Raji (cell line): ENCODE results near the gene SNRPN.

Source experiments
- POLR2A ChIP-seq: IDR thresholded peaks from 2 replicates; pipeline ENCODE4 v1.6.1; 2011; ENCODE audit warnings: low read depth, low read length, control low read depth; ENCODE audit not compliant: insufficient read depth

The SNRPN gene

GRCh38 chr15:24954783-24955530, at the start of gene SNRPN, which contains the start of gene SNURF:
TSS of gene SNRPN (plus strand) at chr15:24954987. CDS start at chr15:24974454, 19,467 bp downstream.
TSS of gene SNURF (plus strand) at chr15:24954987. CDS start at chr15:24955049, 62 bp downstream.
- peak; percentile 71 for TF ChIP-seq POLR2A

- TF ChIP-seq POLR2A = no peak
These were observed 38.3 kb upstream of the SNRPN start for GRCh38 chr15:24916305-24917009.

- no peak for TF ChIP-seq POLR2A
These were observed 37.4 kb upstream of the SNRPN start for GRCh38 chr15:24917431-24917830.

DNA sequence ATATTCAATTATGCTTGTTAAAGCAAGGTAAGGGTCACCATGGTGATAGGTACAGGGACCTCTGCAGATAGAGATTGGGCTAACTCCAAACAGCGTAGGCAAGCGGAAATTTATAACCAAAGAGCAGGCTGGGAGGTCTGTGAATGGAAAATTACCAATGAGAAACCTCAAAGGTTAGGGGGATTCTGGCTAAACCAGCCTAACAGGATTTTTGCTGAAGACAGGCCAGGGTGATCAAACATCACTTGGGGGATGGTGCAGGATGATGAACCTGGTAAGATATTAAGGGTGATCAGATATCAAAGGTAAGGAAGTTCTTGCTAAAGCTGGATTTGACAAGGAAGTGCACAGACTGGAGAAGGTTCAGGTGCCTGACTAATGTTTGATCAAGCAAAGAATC, 35.3 kb upstream of the SNRPN start:
- no peak for TF ChIP-seq POLR2A

DNA sequence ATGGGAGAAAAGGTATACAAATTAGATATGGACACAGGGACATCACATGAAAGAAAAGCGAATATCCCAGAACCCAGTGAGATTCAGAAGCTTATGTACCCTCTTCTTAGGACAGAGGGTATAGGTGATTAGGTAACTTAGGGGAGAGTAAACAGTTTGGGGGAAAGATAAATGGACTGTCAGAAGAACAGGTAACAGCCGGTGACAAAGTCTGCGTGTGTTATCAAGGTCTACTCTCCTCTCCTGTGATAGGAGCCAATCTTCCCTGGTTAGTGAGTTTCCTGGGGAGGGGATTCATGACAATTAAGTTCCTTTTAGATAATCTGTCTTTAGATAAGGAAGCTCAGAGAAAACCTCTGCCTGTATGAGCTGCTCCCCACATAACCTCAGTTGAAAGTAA, 30.6 kb upstream of the SNRPN start:
- no peak for TF ChIP-seq POLR2A

GRCh38 chr15:24924621-24925020, 30.2 kb upstream of the SNRPN start:
- TF ChIP-seq POLR2A = no peak

DNA sequence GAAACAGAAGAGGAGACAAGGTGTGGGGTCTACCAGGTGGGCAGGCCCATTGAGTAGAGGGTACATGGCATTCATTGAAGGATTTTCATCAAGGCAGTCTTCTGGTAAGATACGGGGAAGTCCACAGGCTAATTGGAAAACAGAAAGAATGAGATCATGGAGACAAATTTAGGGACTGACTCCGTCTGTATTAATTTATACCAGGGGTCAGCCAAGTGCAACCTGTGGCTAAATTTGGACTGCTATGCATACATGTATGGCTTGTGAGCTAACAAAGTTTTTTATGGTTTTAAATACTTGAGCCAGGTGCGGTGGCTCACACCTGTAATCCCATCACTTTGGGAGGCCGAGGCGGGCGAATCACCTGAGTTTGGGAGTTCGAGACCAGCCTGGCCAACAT, 21.1 kb upstream of the SNRPN start:
- no peak for TF ChIP-seq POLR2A

- no peak for TF ChIP-seq POLR2A
These were observed 14.6 kb upstream of the SNRPN start for GRCh38 chr15:24940236-24940635.

DNA sequence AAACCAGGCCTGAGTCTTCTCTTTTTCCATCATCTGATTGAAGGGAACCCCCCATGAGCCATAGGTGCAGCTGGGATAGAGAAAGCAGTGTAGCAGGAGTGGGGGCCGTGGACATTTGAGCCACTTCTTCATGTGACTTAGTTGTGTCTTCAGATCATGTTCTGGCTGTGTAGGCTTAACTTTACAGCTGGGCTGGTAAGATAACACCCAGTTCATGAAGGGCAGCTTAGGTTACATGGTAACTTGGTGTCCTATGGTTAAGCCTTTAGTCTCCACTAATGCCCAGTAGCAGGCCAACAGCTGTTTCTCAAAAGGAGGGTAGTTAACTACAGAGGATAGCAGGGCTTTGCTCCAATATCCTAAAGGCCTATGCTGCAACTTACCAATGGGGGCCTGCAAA, 11.4 kb upstream of the SNRPN start:
- no peak for TF ChIP-seq POLR2A

DNA sequence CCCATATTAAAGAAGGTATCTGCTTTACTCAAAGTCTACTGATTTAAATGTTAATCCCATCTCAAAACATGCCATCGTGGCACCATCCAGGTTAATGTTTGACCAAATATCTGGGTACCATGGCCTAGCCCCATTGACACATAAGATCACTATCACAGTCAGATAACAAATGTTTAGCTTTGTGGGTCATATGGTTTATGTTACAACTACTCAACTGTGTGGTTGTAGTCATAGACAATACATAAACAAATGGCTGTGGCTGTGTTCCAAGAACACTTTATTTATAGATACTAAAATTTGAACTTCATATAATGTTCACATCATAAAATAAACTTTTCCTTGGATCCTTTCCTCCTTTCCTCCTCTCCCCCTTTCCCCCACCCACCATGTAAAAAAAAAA, 9.8 kb upstream of the SNRPN start:
- TF ChIP-seq POLR2A = no peak

GRCh38 chr15:24945711-24946110, 9.1 kb upstream of the SNRPN start:
- no peak for TF ChIP-seq POLR2A

DNA sequence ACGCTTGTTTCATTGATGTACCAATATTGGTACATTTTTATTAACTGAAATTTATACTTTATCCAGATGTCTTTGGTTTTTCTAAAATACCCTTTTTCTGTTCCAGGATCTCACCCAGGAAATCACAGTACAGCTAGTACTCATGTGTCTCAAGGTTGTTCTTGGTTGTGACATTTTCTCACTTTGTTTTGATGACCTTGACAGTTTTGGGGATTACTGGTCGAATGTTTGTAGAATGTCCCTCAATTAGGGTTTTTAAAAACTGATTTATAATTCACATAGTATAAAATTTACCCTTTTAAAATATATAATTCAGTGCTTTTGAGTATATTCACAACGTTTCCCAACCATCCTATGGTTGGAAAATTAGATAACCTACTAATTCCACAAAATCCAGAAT, 6.3 kb upstream of the SNRPN start:
- no peak for TF ChIP-seq POLR2A

DNA sequence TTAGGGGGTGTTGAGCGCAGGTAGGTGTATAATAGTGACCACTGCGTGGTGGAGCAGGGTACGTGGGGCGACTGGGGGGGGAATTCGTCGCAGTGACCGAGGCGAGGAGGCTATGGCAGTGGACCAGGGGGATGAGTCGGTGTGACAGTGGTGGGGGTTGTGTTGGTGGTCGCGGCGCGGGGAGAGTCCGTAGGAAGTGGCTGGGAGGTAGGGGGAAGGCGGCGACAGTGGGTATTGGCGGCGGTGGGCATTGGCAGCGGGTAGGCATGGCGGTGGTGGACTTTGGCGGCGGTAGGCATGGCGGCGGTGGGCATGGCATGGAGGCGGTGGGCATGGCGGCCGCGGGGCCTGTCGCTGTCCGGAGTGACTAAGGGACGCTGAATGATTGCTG, 739 bp downstream of the SNRPN start:
- TF ChIP-seq POLR2A = no peak

DNA sequence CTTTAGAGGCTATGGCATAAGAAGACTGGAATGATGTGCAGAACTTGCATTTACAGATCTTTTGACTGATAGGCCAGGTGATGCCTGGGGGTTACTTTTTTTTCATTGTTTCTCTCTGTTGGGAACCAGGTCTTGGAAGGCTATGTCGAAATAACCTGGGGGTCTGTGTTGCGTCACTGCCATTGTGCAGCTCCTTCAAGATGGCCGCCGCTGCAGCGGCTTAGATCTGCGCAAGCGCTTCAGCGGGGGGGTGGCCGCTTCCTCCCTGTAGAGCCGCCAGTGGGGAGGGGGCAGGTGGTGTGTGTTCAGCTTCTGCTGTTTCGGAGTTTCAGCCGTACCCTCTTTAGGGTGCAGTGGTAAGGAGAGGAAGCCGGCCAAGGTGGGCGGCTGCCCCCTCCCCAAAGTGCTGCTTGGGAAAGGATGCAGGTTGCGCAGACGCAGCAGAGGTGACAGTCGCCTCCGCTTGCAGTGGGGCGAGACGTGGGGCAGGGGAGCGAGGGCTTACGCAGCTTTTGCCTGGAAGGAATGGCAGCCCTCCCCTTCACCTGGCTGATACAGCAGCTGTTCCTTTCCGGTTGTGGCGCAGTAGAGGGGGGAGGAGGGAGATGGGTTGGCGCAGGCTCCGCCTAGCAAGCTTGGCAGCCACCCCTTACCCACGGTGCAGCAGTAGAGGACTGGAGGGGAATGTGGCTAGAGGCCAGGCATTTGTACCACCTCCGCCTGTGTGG, 1.5 kb downstream of the SNRPN start:
- TF ChIP-seq POLR2A = peak; percentile 63

DNA sequence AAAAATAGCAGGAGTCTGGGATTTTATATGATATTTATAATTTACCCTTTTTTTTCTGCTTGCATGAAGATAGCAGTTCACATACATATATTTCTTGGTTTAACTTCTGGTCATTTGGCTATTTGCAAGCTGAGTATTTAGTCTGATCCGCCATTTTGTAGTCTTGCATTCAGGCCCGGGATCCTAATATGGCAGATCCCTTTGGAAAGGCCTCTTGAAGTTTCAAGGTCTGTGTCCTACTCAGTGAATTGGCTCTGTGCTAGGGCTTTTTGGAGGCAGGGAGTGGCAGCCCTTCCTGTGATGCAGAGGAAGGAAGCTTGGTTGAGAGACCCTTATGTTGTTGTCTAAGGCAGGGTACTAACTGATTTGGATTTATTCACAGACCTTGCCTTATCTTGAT, 2.9 kb downstream of the SNRPN start:
- no peak for TF ChIP-seq POLR2A

DNA sequence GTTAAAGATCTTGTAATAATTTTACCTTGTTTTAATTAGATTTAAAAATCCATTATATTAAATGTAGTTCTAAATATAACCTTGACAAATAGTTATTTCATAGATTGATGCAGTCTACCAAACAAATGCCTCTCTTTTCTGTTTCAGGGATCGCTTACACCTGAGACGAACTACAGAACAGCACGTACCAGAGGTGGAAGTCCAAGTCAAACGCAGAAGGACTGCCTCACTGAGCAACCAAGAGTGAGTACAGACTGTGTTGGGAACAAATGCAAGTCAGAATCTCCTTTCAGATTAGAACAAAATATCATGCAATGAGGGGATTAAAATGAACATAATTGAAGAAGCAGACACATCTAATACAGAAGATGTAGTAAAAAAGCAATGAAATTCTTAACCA, 7.2 kb downstream of the SNRPN start:
- TF ChIP-seq POLR2A = no peak

DNA sequence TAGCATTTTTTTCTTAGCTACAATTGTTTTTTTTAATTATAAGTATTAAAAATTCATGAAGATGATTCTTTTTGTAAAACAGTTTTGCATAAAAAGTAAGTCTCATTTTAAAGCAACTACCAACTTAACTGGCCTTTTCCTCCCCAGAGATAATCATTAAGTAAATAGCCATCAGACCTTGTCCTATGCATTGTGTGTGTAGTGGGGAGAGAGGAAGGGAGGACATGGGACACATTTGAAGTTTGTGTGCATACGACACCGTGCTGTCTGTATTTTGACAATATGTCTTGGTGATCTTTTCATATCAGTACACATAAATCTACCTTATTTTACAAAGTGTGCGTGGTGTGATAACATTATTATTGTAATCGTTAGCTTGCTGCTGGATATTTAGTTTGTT, 8.1 kb downstream of the SNRPN start:
- TF ChIP-seq POLR2A = no peak
